HG02973 (cell line): Measurements from ENCODE around the gene BRF1.

ENCODE experiments used
- ATAC-seq: cut with Tn5 transposase; IDR thresholded peaks from one replicate; pipeline ENCODE4 v1.9.1; 2021; ENCODE audit warnings: moderate library complexity; ENCODE audit not compliant: unreplicated experiment

Gene BRF1

DNA sequence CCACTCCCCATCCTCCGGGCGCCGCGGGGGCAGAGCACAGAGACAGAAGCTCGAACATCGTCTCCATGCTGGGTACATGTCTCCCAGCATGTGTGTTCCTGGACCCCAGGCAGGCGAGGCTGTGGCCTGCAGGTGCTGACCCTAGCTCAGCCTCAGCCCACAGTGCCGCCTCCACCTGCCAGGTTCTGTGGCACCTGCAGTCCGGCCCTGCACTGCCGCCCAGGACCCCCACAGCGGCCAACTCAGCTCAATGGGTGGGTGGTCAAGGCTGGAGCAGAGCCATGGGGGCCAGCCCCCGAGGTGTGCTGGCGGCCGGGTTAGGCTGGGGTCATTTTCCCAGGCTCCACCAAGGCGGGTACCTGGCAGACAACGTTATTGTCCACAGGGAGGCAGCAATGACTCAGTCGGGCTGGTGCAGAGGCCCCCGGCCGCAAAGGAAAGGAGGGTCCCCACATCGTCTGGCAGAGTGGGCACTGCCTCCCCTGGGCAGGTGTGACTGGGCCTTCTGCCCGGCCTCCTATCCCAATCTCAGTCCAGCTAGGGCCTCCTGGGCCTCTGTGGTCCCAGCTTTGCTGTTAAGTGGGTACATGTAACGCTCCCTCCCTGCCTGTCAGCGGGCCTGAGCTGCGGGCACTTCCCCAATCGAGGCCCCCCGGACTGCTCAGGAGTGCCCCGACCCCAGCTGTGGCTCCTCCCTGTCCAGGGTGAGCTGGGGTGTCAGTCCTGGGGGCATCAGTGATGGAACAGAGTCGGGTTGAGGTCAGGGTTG, 99.5 kb downstream of the BRF1 start:
- ATAC-seq, result no peak

- no peak for ATAC-seq
Observed at GRCh38 chr14:105200641-105201040, 100.2 kb downstream of the BRF1 start.

DNA sequence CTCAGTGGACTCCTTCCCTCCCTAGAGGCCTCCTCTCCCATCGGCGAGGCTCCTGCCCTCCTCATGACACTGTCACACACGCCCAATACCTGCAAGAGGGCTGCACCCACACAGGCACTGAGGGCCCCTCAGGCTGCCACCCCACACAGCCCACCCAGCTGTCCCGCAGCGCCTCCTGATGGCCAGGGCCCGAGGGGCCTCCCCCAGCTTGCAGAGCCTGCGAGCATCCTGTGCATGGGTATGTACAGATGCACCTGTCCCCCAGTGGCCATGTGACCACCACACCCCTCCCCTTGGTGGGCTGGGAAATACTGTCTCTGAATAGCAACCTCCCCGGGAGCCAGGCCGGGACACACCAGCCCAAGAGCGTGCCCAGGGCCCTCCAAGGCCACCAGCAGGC, 100.7 kb downstream of the BRF1 start:
- no peak for ATAC-seq

GRCh38 chr14:105199093-105199492, 101.7 kb downstream of the BRF1 start:
- no peak for ATAC-seq

GRCh38 chr14:105198588-105198987, 102.2 kb downstream of the BRF1 start:
- no peak for ATAC-seq

GRCh38 chr14:105197211-105197641, 103.6 kb downstream of the BRF1 start:
- no peak for ATAC-seq

- no peak for ATAC-seq
Observed at GRCh38 chr14:105196265-105196960, 104.4 kb downstream of the BRF1 start.

DNA sequence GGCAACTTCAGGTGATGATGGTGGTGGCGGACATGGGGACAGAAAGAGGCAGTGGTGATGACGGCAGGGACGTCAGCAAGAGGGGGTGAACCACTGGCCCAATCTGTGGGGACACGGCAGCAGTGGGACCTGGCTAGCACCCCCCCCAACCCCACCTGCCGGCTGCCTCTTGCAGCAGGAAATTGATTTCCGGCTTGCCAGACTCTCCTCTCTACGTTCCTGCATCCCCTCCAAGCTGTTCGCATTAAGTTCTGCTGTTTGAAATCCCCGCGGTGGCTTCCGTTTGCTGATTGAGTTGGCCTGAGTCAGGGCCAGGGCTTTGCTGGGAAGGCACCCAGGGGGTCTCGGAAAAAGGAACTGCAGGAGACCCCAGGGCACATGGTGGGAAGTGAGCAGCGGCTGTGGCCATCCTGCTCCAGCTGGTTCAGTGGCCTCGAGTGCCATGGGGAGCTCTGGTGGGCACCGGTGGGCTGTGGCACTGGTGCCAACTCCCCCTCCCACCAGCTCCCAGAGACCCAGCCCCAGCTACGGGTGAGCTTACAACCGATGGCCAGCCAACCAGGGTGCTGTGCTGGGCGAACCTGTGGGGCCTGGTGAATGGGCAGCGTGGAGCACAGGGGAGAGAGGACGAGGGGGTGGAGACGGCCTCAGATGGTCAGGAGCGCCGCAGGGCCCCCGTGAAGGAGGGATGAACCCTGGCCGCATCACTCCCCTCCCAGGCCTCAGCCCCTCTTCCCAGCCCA, 105.1 kb downstream of the BRF1 start:
- ATAC-seq, result no peak

- no peak for ATAC-seq
Observed at GRCh38 chr14:105195051-105195450, 105.8 kb downstream of the BRF1 start.

DNA sequence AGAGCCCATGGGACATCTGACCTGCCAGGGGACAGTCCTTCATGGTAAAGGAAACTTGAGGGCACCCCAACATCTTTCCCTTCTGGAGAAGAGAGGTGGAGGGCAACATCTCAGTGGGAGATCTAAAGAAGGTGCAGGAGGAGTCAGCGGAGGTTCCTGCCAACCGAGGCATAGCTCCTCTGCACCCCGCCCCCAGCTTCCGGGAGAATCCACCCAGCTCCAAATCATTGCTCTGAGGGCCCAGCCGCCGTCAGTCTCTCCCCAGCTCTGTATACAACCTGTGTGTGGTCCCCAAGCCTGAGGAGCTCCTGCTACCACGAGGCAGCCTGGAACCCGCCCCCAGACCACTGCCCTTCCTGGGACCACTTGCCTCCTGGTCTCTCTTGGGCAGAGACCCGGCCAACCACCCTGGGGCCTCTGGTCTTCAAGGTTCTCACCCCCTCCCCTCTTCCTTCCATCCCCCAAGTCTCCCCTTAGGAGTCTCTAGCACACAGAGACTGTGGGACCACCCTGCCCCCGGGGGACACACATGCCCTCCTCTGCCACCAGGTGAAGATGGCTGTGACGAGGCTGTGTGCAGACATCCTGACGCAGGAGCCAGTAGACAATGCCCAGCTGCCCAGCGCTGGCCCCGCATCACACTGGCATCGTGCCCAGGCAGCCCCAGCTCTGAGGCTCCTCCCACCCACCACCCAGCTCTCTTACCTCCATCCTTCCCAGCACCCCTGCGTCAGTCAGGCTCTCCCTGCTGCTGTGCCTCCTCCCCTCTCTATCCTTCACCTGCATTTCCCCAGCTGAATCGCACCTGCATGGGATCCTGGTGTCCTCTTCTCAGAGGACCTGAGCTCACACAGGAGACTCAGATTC, 106.7 kb downstream of the BRF1 start:
- ATAC-seq, result no peak

GRCh38 chr14:105192866-105193731, 107.7 kb downstream of the BRF1 start:
- ATAC-seq, result no peak

DNA sequence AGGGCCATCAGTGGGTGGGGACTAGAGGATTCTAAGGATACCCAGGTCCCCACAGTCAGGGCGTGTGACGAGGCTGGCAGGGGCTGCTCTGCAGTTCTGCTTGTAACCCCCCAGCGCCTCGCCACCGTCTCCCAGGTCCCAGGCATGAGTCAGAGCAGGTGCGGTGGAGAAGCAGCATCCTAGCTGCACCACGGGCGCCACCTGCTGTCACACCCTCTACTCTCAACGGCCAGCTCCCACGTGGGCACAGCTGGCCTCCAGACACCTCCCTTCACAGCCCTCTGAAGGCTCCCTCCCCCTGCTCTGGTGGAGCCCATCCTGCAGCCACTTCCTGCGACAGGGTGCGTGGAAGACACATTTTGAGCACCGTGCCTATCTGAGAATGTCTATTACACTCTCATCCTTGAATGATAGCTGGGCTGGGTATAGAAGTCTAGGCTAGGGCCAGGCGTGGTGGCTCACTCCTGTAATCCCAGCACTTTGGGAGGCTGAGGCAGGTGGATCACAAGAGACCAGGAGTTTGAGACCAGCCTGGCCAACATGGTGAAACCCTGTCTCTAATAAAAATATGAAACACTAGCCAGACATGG, 112.8 kb downstream of the BRF1 start:
- no peak for ATAC-seq

- ATAC-seq, result no peak
Observed at GRCh38 chr14:105187116-105187515, 113.7 kb downstream of the BRF1 start.

GRCh38 chr14:105185973-105186372, 114.8 kb downstream of the BRF1 start:
- no peak for ATAC-seq

DNA sequence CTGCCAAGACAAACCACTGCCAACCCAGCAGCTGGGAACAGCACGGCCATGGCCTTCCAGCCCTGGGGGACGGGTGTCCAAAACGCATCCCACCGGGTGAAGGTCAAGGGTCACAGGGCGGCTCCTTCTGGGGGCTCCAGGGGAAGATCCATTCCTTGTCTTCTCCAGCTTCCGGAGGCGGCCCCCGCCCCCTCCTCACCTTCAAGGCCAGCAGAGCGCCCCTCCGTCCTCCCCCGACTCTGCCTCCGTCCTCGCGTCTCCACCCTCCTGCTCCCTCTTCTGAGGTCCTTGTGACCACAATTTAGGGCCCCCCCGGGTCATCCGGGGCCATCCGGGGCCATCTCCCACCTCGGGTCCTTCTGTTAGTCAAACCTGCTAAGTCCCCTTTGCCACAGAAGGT, 115.8 kb downstream of the BRF1 start:
- no peak for ATAC-seq

DNA sequence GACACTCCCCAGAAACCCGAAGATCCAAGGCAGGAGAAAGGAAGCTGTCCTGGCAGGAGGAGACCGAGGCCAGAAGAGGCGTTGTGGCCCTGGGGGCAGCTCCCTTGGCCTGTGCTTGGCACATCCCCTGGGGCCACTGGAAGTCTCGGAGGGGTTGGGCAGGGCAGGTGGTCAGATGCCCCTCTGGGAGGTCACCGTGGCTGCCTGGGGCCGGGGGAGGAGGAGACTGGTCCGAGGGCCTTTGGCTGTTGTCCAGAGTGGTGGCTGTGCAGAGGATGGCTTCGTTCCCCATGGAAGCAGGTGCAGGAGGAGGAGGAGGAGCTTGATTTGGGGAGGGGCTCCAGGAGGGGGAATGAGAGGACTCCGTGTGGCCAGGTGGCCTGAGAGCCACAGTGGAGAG, 116.3 kb downstream of the BRF1 start:
- ATAC-seq, result no peak

- no peak for ATAC-seq
Observed at GRCh38 chr14:105182296-105183020, 118.3 kb downstream of the BRF1 start.

DNA sequence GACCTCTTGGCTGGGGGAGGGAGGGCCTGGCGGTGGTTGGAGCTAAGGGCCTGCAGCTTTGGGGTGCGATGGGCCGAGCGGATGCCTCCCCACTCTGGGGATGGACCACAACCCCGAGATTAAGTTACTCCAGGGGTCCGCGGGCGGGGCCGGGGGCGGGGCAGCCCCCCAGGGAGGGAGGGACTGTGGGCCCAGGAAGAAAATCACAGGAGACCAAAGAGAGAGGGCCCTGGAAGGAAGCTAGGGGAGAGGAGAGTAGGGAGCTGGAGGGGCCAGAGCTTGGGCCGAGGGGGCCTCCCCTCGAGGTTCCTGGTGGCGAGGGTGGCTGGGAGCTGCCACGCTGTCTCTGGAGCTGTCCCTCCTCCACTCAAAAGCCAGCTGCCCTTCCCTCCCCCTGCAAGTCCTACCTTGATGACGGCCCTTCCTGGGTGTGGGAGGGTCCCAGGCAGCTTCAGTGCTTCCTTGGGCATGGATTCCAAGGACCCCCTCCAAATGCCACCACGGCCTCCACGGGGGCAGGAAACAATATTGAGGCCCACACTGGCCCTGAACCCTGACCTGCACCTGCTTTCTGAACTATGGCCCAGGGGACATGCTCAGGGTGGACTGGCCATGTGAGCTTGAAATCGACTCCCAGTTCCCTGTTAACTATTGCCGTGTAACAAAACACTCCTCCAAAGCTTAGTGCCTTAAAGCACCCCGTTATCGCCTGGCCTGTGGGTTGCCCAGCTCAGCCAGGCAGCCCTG, 119.1 kb downstream of the BRF1 start:
- no peak for ATAC-seq
